ENCODE results near the gene SMPD3.

SMPD3 gene

DNA sequence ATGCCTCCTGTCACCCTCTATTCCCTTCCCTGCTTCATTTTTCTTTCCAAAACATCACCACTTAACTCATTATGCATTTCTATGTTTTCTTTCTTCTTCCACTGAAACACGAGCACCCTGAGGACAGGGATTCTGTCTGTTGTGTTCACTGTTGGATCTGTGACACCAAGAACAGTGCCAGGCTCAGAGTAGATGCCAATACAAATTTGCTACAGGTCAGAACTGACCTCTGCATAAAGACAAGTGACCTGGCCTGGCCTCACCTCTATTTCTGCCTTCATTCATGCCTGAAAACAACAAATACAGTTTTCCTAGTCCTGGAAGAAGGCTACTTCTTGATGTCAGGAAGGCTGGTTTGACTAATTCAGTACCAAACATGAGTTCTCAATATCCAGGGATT, 45.1 kb downstream of the SMPD3 start:
- 67 to 71% methylated on average over 1 of the region's 1 CpG for WGBS, 2 experiments (ENCODE audit: insufficient coverage in 2 of 2)
- Histone ChIP-seq H3K4me3 (ENCODE audit: extremely low read depth, insufficient read depth, low read length, poor library complexity, severe bottlenecking) (no peak overlapping the region), H3K36me3 (ENCODE audit: control insufficient read depth, insufficient read depth, low read length) (no peaks in the 10 kb centered on the region), H3K4me1 (ENCODE audit: control insufficient read depth, insufficient read depth, low read length, poor library complexity, severe bottlenecking) (peaks cover 10% of the 10 kb centered on the region), H3K27ac (ENCODE audit: low read depth, low read length, severe bottlenecking) (no peak overlapping the region), H3K9me3 (ENCODE audit: control insufficient read depth, low read length) (no peaks in the 10 kb centered on the region)

GRCh38 chr16:68402748-68403040, 45.6 kb downstream of the SMPD3 start:
- no peak overlapping the region for H3K27ac ChIP-seq (ENCODE audit: low read depth, low read length, severe bottlenecking)
- no peak overlapping the region for H3K4me3 ChIP-seq (ENCODE audit: extremely low read depth, insufficient read depth, low read length, poor library complexity, severe bottlenecking)
- H3K9me3 ChIP-seq (ENCODE audit: control insufficient read depth, low read length) = no peaks in the 10 kb centered on the region
- no peaks in the 10 kb centered on the region for H3K36me3 ChIP-seq (ENCODE audit: control insufficient read depth, insufficient read depth, low read length)
- WGBS, 2 experiments (ENCODE audit: insufficient coverage in 2 of 2) = 93 to 97% methylated on average over 3 of the region's 3 CpGs
- peaks cover 10% of the 10 kb centered on the region for H3K4me1 ChIP-seq (ENCODE audit: control insufficient read depth, insufficient read depth, low read length, poor library complexity, severe bottlenecking)

DNA sequence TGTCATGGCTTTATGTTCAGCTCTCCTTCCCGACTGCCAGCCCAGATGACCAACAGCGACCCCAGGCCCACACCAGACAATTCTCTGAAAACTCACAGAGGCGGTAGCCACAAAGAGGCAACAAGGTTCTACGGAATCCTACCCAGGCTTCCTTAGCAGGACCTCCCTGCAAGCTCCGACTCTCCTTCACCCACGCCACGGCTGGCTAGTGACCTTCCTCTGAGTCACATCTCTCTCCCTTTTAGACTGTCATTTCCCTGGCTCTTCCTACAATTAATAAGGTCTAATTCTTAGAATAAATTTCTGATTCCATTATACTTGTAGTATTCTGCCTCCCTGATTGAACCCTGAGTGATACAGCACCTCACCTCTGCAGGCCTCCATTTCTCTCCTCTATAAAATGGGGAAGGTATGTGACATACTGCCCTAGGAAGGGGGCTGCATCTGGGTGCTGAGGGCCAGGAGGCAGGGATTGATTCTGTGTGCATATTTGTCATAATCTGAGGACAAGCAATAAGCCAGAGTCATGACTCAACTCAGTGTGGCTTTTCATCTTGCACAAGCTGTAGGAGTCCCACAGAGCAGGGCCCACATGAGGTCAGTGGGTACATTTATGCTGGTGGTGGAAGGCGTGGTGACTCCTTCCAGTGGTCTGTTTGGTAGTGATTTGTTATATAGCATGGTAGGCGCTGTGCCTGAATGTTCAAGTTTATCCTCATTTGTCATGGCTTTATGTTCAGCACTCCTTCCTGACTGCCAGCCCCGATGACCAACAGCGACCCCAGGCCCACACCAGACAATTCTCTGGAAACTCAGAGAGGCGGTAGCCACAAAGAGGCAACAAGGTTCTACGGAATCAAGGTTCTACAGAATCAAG, 46.2 kb downstream of the SMPD3 start:
- no peak overlapping the region for H3K4me3 ChIP-seq (ENCODE audit: extremely low read depth, insufficient read depth, low read length, poor library complexity, severe bottlenecking)
- H3K4me1 ChIP-seq (ENCODE audit: control insufficient read depth, insufficient read depth, low read length, poor library complexity, severe bottlenecking) = peaks cover 9% of the 10 kb centered on the region
- no peaks in the 10 kb centered on the region for H3K9me3 ChIP-seq (ENCODE audit: control insufficient read depth, low read length)
- no peaks in the 10 kb centered on the region for H3K36me3 ChIP-seq (ENCODE audit: control insufficient read depth, insufficient read depth, low read length)
- no peak overlapping the region for H3K27ac ChIP-seq (ENCODE audit: low read depth, low read length, severe bottlenecking)
- WGBS, 2 experiments (ENCODE audit: insufficient coverage in 2 of 2) = 88 to 92% methylated on average over 10 to 13 of the region's 13 CpGs

- Histone ChIP-seq H3K4me1 (ENCODE audit: control insufficient read depth, insufficient read depth, low read length, poor library complexity, severe bottlenecking) (no peaks in the 10 kb centered on the region), H3K36me3 (ENCODE audit: control insufficient read depth, insufficient read depth, low read length) (no peaks in the 10 kb centered on the region), H3K4me3 (ENCODE audit: extremely low read depth, insufficient read depth, low read length, poor library complexity, severe bottlenecking) (no peak overlapping the region), H3K9me3 (ENCODE audit: control insufficient read depth, low read length) (no peaks in the 10 kb centered on the region), H3K27ac (ENCODE audit: low read depth, low read length, severe bottlenecking) (no peak overlapping the region)
- 59 to 76% methylated on average over 3 of the region's 5 CpGs for WGBS, 2 experiments (ENCODE audit: insufficient coverage in 2 of 2)
Observed at GRCh38 chr16:68400924-68401460, 47.3 kb downstream of the SMPD3 start.

DNA sequence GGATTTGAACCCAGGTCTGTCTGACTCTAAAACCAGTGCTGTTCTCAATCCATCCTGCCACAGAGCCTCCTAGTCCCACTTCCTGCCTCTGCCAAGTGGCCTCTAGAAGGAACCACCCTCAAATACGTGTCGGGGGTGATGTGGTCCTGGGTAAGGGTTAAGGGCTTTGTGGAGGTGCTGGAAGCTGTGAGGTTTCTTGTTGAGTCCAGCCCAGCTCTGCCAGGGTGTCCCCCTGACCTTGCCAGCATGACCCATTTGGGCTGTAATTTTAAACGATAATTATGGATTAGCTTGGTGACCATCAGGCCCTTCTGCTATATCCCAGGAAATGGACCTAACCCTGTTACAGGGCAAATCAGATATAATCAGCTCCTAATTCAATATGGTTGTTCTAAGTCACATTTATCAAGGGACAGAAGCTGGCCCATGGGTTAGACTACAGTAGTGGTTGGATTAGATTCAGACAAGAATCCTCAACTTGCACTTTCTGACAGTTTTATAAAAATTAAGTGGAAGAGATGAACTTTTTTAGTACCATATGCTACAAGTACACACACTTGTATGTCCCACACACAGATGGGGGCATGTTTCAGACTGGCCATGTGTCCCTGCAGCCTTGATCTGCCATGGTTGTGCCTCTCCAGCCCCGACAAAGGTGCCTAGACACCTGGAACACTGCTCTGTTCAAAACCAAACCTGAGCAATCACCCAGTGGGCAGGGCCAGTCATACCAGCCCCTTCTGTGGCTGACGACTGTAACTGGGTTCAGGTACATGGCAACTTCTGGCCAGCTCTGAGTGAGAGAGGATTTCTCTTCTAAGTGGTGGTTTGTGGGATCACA, 48.0 kb downstream of the SMPD3 start:
- Histone ChIP-seq H3K36me3 (ENCODE audit: control insufficient read depth, insufficient read depth, low read length) (no peaks in the 10 kb centered on the region), H3K4me3 (ENCODE audit: extremely low read depth, insufficient read depth, low read length, poor library complexity, severe bottlenecking) (no peak overlapping the region), H3K9me3 (ENCODE audit: control insufficient read depth, low read length) (no peaks in the 10 kb centered on the region), H3K27ac (ENCODE audit: low read depth, low read length, severe bottlenecking) (no peak overlapping the region), H3K4me1 (ENCODE audit: control insufficient read depth, insufficient read depth, low read length, poor library complexity, severe bottlenecking) (no peaks in the 10 kb centered on the region)
- 87 to 90% methylated on average over 2 of the region's 5 CpGs for WGBS, 2 experiments (ENCODE audit: insufficient coverage in 2 of 2)

- H3K27ac ChIP-seq (ENCODE audit: low read depth, low read length, severe bottlenecking) = no peak overlapping the region
- no peaks in the 10 kb centered on the region for H3K9me3 ChIP-seq (ENCODE audit: control insufficient read depth, low read length)
- WGBS, 2 experiments (ENCODE audit: insufficient coverage in 2 of 2) = 87 to 88% methylated on average over 3 of the region's 3 CpGs
- no peak overlapping the region for H3K4me3 ChIP-seq (ENCODE audit: extremely low read depth, insufficient read depth, low read length, poor library complexity, severe bottlenecking)
- no peaks in the 10 kb centered on the region for H3K4me1 ChIP-seq (ENCODE audit: control insufficient read depth, insufficient read depth, low read length, poor library complexity, severe bottlenecking)
- H3K36me3 ChIP-seq (ENCODE audit: control insufficient read depth, insufficient read depth, low read length) = no peaks in the 10 kb centered on the region
Observed at GRCh38 chr16:68399456-68399855, 48.9 kb downstream of the SMPD3 start.

- Histone ChIP-seq H3K4me3 (ENCODE audit: extremely low read depth, insufficient read depth, low read length, poor library complexity, severe bottlenecking) (no peak overlapping the region), H3K4me1 (ENCODE audit: control insufficient read depth, insufficient read depth, low read length, poor library complexity, severe bottlenecking) (no peaks in the 10 kb centered on the region), H3K9me3 (ENCODE audit: control insufficient read depth, low read length) (no peaks in the 10 kb centered on the region), H3K27ac (ENCODE audit: low read depth, low read length, severe bottlenecking) (no peak overlapping the region), H3K36me3 (ENCODE audit: control insufficient read depth, insufficient read depth, low read length) (no peaks in the 10 kb centered on the region)
- 73 to 81% methylated on average over 3 to 4 of the region's 6 CpGs for WGBS, 2 experiments (ENCODE audit: insufficient coverage in 2 of 2)
Observed at GRCh38 chr16:68397710-68398201, 50.6 kb downstream of the SMPD3 start.

DNA sequence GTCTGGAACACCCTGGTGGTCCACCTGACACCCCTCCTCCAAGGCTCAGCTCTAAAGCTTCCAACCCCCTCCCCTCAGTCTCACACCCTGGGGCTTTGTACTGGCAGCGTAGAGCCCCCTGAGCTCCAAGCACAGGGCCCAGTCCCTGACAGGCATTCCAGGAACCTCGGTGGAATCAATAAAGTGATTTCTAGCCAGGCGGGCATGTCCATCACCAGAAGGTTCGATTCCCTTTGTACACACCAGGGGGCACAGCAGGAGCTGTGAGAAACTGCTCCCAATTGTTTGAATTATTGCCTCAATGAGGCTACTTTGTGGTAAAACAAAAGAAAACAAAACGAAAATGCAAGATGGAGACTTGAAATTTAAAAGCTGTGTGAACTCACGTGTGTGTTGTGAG, 51.8 kb downstream of the SMPD3 start:
- Histone ChIP-seq H3K9me3 (ENCODE audit: control insufficient read depth, low read length) (no peaks in the 10 kb centered on the region), H3K4me3 (ENCODE audit: extremely low read depth, insufficient read depth, low read length, poor library complexity, severe bottlenecking) (no peak overlapping the region), H3K36me3 (ENCODE audit: control insufficient read depth, insufficient read depth, low read length) (no peaks in the 10 kb centered on the region), H3K27ac (ENCODE audit: low read depth, low read length, severe bottlenecking) (no peak overlapping the region), H3K4me1 (ENCODE audit: control insufficient read depth, insufficient read depth, low read length, poor library complexity, severe bottlenecking) (no peaks in the 10 kb centered on the region)
- WGBS, 2 experiments (ENCODE audit: insufficient coverage in 2 of 2) = 55 to 68% methylated on average over 5 of the region's 6 CpGs

DNA sequence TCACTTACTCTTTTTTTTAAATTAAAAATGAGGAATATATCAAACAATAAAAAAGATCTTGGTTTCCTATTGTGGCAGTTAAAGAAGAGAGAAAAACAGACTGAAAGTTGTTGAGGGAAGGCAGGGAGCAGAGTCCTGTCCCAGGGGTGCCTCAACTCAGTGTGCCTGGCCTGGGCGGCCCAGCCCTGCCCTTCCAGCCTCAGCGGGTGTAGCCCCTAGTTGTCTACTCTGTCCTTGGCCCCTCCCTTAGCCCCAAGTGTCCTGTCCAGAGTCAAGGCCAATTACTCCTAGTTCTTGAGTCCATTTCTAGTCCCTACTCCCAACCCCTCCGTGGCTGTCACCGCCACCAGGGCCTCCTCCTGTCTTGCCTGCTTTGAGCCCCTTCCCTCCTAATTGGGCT, 52.5 kb downstream of the SMPD3 start:
- Histone ChIP-seq H3K27ac (ENCODE audit: low read depth, low read length, severe bottlenecking) (no peak overlapping the region), H3K36me3 (ENCODE audit: control insufficient read depth, insufficient read depth, low read length) (no peaks in the 10 kb centered on the region), H3K9me3 (ENCODE audit: control insufficient read depth, low read length) (no peaks in the 10 kb centered on the region), H3K4me1 (ENCODE audit: control insufficient read depth, insufficient read depth, low read length, poor library complexity, severe bottlenecking) (no peaks in the 10 kb centered on the region), H3K4me3 (ENCODE audit: extremely low read depth, insufficient read depth, low read length, poor library complexity, severe bottlenecking) (no peak overlapping the region)
- 85 to 86% methylated on average over 3 to 4 of the region's 4 CpGs for WGBS, 2 experiments (ENCODE audit: insufficient coverage in 2 of 2)

DNA sequence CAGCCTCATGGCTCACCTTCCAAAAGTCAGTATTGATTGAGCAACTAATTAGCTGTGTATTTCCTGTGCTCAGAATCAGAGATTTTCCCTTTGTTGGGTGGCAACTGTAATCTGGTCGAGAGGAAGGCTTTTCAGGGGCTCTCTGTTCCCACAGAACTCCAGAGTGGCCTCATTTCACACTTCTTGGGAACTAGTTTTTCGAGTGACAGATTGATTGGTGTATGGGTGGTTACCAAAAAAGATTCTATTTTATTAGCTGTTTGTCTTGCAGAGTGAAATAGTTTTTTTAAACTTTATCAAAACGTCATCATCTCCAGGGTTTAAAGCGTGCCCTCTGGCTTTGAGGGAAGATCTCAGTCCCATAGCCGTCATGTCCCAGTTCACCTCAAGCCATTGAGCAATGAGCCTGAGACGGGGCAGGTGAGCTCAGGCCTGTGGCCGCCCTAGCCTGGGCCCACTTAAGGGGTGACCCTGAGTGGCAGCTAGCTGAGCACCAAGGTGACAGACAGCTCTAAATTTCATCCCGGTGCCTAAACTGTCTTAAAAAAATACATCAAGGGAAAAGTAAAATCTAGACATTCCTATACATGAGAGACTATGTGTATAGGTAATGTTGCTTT, 53.0 kb downstream of the SMPD3 start:
- Histone ChIP-seq H3K9me3 (ENCODE audit: control insufficient read depth, low read length) (no peaks in the 10 kb centered on the region), H3K36me3 (ENCODE audit: control insufficient read depth, insufficient read depth, low read length) (no peaks in the 10 kb centered on the region), H3K4me3 (ENCODE audit: extremely low read depth, insufficient read depth, low read length, poor library complexity, severe bottlenecking) (no peak overlapping the region), H3K27ac (ENCODE audit: low read depth, low read length, severe bottlenecking) (no peak overlapping the region), H3K4me1 (ENCODE audit: control insufficient read depth, insufficient read depth, low read length, poor library complexity, severe bottlenecking) (no peaks in the 10 kb centered on the region)
- 93 to 97% methylated on average over 5 to 6 of the region's 8 CpGs for WGBS, 2 experiments (ENCODE audit: insufficient coverage in 2 of 2)

Measured in mesodermal cell (in vitro differentiated cells).